HG03469 (cell line): ENCODE measurements around the gene RFC2.

Experiments used
- ATAC-seq: cut with Tn5 transposase; IDR thresholded peaks from one replicate; pipeline ENCODE4 v1.9.1; 2021; ENCODE audit warnings: mild to moderate bottlenecking, moderate library complexity, moderate number of reproducible peaks; ENCODE audit not compliant: unreplicated experiment

The RFC2 gene

DNA sequence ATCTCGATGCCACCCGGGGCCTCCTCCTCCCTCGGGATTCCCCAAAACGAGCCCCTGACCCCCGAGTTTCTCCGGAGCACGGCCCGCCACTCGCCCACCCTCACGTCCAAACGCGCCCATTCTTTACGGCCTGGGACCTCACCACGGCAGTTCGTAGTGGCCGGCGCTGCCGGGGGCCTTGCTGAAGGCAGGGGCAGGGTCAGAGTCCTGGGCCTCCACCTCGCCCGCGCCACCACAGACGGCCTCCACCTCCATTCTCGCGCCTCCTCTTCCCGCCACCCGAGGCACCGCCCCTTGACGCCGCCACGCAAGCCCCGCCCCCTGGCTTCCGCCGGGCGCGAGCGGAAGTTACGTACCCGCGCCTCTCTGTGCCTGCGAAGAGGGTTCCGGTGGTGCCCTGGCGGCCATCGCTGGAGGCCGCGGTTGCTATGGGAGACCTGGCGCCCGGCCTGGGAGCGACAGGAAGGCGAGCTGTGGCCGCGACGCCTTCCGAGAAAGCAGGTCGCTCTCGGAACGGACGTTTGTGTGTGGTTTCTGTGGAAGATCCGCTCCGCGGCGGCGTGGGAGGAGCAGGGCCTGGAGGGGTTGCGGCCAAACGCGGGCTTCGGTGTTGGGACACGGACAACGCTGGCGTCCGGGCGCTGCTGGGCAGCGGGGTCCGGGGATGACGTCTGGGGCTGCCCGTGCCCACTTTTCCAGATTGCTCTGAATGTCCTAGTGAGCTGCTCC is at the start of gene RFC2:
TSS of gene RFC2 (minus strand) at position 271 of the 729 bp plus-strand sequence. CDS start at position 255, 16 bp downstream.
- ATAC-seq = peak; percentile 90

DNA sequence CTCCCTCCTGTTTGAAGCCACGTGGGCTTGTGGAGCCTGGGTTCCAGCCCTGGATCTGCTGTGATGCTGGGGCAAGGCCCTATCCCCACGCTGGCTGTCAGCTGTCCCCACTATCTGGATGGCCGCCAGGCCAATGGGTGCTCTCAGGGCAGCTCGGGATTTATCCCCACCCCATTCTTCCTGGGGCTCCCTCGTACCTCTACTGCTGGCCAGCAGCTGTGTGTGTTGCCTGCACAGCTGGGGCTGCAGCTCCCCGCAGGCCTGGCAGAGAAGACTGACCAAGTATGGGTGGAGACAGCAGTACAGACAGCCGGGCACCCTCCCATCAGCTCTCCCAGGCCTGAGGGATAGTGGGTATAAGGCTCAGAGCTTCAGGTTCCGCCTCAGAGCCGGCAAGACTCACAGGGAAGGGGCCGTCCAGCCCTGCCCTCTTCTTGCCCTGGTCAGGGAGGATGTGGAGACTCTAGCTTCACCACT is 48.6 kb upstream of the RFC2 start:
- no peak for ATAC-seq

GRCh38 chr7:74300926-74301325 is 46.7 kb upstream of the RFC2 start:
- no peak for ATAC-seq

DNA sequence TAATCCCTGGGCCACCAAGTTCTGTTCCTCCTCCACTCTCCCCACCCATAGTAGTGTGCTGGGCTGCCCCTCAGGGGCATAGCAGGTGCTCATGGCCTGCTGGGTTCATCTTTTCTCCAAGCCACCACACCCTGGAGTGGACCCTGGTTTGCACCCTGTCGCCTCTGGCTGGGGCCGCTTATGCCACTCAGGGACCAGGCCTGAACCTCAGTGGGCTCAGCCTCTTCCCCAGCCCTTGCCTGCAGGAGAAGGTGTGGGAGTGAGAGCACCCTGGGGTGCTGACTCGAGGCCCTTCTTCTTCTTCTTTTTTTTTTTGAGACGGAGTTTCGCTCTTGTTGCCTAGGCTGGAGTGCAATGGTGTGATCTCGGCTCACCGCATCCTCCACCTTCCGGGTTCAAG is 45.2 kb upstream of the RFC2 start:
- no peak for ATAC-seq

DNA sequence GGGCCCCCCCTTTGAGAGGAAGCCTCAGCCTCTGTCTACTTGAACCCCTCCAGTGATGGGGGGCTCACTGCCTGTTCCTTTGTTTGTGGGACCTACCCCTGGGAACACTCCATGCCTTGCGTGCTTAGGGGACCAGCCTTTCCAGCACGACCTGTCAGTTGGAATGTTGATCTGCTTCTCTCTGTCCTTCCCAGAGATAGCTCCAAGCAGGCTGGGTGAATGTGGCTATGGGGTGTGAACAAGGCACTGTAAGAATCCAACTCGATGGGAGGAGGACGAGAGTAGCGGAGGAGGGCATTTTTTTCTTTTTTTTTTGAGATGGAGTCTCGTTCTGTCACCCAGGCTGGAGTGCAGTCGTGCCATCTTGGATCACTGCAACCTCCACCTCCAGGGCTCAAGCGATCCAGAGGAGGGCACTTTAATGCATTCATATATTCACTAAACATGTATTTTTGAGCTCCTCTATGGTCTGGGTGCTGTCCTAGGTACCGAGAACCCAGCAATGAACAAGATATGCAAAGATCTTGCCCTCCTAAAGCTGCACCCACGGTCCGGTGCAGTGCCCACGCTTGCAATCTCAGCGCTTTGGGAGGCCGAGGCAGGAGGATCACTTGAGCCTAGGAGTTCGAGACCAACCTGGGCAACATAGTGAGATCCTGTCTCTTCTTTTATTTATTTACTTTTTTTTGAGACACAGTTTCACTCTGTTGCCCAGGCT is 43.5 kb upstream of the RFC2 start:
- no peak for ATAC-seq

- ATAC-seq = no peak
Measured at GRCh38 chr7:74294191-74294998, 40.2 kb upstream of the RFC2 start.

- ATAC-seq = no peak
Measured at GRCh38 chr7:74293577-74293908, 39.3 kb upstream of the RFC2 start.

GRCh38 chr7:74292757-74293576 is 38.8 kb upstream of the RFC2 start:
- ATAC-seq = no peak

DNA sequence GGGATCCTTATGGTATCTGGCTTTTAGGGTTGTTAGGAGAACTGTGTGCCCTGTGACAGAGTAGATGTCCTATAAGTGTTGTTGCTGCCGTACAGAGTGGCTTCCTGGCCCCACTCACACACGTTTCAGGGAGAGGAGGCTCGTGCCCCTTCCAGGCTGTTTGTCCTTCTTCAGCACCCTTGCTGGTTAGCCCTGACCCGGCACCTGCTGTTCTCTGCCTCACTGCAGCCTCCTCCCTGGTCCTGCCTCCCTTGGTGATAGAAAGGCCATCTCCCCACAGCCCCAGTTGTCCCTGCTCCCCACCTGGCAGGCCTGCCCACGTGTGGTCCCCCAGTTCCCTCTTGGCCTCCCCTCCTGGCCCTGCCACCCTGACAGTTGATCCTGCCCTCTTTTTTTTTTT is 37.3 kb upstream of the RFC2 start:
- no peak for ATAC-seq

DNA sequence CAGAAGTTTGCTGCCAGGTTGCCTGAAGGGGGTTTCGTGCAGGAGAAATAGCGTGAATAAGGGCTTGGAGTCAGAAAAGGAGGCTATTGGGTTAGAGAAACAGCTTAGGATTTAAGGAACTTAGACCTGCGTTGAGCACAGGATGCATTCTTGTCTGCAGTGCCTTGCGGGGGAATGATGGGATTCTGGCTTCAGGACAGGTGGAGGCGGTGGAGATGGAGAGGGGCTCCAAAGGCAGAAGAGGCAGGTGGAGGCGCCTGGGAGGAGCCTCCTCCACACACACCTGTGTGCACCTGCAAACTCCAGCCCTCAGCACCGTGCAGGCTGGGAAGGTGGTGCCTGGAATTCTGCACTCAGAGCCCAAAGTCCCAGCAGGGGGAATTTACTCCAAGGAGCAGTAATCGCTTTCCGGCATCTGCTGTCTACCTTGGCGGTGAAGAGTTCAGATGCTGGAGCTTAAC is 36.8 kb upstream of the RFC2 start:
- ATAC-seq = no peak

GRCh38 chr7:74290553-74290950 is 36.4 kb upstream of the RFC2 start:
- no peak for ATAC-seq

DNA sequence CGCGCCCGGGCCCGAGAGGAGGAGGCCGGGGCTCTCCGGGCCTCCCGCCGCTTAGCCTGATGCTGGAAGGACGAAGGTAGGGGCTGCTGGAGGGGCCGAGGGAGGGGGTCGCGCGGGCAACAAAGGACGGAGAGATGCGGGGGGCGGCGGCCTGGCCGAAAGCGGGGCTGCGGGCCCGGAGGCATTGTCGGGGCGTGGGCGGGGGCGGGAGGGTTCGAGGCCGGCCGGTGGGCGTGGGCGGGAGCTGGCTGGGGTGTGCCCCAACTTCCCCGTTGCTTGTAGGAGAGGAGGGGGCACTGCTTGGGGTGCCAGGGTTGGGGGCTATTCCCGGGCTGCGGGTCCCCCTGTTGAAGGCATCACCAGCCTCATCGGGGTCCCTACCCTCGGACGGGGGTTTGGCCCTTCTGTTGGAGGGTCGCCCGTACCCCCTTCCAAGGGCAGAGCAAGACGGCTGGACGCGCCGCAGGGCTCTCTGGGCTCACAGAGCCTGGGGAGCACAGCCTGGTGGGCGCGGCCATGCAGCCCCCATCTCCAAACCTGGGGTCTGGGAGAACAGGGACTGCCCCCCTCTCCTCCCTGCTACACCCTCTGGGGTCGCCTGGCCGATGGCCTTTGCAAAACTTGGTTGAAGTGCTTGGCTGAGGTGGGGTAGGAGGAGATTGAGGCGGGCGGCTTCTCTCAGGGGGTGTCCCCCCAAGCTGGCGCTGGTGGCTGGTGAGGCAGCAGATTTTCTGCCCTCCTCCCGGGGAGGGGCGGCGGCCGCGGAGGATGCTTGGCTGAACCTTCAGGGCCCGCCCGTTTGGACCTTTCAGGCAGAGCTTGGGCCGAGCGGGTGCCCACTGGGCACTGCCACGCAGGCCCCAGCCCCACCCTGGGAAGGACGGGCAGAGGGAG is 35.7 kb upstream of the RFC2 start:
- ATAC-seq = no peak

GRCh38 chr7:74289018-74289658 is 34.9 kb upstream of the RFC2 start, which contains the start of gene CLIP2:
Gene CLIP2, plus strand, starts transcription at chr7:74289407. Its CDS starts 28,140 bp downstream, at chr7:74317547.
- ATAC-seq = no peak

DNA sequence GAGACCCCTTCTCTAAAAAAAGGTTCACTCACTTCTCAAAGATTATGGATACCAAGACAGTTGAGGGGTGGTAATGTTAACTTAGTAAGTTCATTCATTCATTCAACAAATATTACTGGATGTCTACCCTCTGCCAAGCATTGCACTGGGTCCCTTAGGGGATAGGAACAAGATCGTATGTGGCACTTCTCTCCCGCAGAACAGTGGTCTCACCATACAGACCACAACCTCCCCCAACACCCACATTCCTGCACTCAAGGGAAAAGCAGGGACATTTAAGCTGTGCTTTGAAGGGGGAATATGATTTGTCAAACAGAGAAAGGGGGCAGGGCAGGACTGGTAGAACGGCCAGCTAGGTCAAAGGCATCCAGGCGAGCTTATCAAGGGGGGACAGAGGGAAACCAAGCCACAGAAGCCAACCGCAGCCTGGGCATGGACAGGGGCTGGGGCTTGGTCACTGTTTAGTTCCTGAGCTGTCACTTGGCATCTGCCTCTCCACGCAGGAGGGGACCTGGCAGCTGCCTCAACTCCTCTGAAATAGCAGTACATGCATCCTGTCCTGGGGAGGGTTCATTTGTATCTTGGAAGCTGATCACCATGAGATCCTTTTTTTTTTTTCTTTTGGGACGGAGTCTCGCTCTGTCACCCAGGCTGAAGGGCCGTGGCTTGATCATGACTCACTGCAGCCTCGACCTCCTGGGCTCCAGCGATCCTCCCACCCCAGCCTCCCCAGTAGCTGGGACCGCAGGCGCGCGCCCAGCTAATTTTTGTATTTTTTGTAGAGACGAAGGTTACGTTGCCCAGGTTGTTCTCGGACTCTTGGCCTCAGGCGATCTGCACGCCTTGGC is 34.1 kb upstream of the RFC2 start:
- no peak for ATAC-seq

GRCh38 chr7:74287303-74288033 is 33.3 kb upstream of the RFC2 start:
- no peak for ATAC-seq

- no peak for ATAC-seq
Measured at GRCh38 chr7:74286131-74286530, 31.9 kb upstream of the RFC2 start.

DNA sequence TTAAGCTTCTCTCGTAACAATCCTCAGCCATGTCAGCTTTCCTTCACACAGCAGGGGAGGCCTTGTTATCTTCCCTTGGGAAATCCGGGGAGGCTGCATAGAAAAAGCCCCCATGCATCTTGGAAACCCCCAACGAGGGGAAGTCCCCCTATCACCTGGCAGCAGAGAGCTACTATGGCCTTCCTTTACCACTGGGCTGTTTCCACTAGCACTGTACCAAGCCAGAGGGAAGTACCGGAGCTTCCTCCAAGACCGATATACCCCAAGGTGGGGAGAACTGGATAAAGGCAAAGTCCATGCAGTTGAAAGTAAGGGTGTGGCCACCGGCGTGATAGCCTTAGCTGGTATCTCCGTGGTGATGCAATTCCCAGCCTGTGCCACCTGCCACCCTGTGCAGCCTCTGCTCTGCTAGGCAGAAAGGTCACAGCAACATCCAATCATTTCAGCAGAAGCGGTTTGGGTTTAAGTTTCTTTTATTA is 30.6 kb upstream of the RFC2 start:
- ATAC-seq = no peak
